ENCODE measurements around the gene KCNN1. TPM values are rescaled to one million over a fixed set of nuclear protein-coding genes. Genes with fewer than 3 reads are reported as not detected.

Gene KCNN1
- total RNA-seq, 1 experiment from 2014 or later: 9.2 TPM

DNA sequence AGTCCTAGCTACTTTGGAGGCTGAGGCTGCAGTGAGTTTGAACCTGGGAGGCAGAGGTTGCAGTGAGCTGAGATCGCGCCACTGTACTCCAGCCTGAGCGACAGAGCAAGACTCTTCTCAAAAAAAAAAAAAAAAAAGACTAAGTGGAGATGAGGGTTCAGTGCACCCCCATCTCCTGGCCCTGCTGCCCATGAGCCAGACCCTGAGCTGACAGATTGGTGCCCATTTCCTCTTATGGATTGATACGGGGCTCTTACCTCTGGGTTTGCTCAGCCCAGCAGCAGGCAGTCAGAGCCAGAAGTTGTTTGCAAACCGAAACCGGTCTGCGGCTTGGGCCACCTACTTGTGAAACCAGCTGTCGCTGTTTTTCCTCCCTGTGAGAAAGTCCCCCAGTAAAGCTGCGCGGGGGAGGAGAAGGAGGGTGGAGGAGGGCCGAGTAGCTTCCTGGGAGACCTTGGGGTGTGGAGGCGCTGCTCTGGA lies 78.0 kb downstream of the KCNN1 start:
- TF ChIP-seq, protein P1, sequence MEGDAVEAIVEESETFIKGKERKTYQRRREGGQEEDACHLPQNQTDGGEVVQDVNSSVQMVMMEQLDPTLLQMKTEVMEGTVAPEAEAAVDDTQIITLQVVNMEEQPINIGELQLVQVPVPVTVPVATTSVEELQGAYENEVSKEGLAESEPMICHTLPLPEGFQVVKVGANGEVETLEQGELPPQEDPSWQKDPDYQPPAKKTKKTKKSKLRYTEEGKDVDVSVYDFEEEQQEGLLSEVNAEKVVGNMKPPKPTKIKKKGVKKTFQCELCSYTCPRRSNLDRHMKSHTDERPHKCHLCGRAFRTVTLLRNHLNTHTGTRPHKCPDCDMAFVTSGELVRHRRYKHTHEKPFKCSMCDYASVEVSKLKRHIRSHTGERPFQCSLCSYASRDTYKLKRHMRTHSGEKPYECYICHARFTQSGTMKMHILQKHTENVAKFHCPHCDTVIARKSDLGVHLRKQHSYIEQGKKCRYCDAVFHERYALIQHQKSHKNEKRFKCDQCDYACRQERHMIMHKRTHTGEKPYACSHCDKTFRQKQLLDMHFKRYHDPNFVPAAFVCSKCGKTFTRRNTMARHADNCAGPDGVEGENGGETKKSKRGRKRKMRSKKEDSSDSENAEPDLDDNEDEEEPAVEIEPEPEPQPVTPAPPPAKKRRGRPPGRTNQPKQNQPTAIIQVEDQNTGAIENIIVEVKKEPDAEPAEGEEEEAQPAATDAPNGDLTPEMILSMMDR (conservative IDR thresholded peaks at IDR 0.05): no peak
- Histone ChIP-seq H3K9me3 (ENCODE audit: control insufficient read depth, low read depth, low read length) (no peaks in the 10 kb centered on the region), H2BK120ac (ENCODE audit: low read depth, low read length, poor library complexity, severe bottlenecking) (no peak overlapping the region), H2BK12ac (ENCODE audit: insufficient read length, low read depth, low read length) (no peak overlapping the region), H3K23me2 (ENCODE audit: insufficient read length, low read depth, low read length, poor library complexity, severe bottlenecking) (no peaks in the 10 kb centered on the region), H3T11ph (ENCODE audit: low read length) (no peak overlapping the region), H2BK20ac (ENCODE audit: low read depth, low read length, poor library complexity, severe bottlenecking) (no peak overlapping the region), H4K5ac (ENCODE audit: insufficient read length, low read depth, low read length) (no peak overlapping the region), H3K23ac (ENCODE audit: insufficient read length, low read depth, low read length) (no peak overlapping the region), H3K4me2 (ENCODE audit: insufficient read depth, insufficient read length, low read length) (no peak overlapping the region), H2AK5ac (ENCODE audit: insufficient read length, low read length) (no peak overlapping the region), H4K20me1 (ENCODE audit: control insufficient read depth, insufficient read depth, insufficient read length) (no peaks in the 10 kb centered on the region), H3K27ac (ENCODE audit: insufficient read length, low read depth, low read length) (no peak overlapping the region), H3K56ac (ENCODE audit: insufficient read length, low read depth, low read length) (no peak overlapping the region), H3K14ac (ENCODE audit: insufficient read depth, low read length) (no peak overlapping the region; the same call in 1 of the 2 replicates), H4K8ac (replicated peaks; ENCODE audit: insufficient read length, low read depth, low read length) (no peak overlapping the region), H2AFZ (ENCODE audit: low read length) (no peak overlapping the region), H2BK15ac (ENCODE audit: low read depth, low read length) (no peak overlapping the region), H3K27me3 (ENCODE audit: insufficient read depth, low read length) (no peaks in the 10 kb centered on the region; the same call in 1 of the 2 replicates), H3K4me1 (ENCODE audit: insufficient read depth, low read length) (no peaks in the 10 kb centered on the region), H4K91ac (ENCODE audit: insufficient read length, low read depth, low read length) (no peak overlapping the region), H3K79me2 (ENCODE audit: insufficient read depth, low read length) (no peaks in the 10 kb centered on the region), H3K79me1 (ENCODE audit: insufficient read depth, low read depth, low read length, poor library complexity, severe bottlenecking) (no peaks in the 10 kb centered on the region), H3K18ac (ENCODE audit: insufficient read length, low read depth, low read length) (peak overlapping the region; percentile 46), H2BK5ac (ENCODE audit: insufficient read length, low read length) (no peak overlapping the region), H3K9ac (ENCODE audit: extremely low read depth, insufficient read length, low read length) (no peak overlapping the region), H3K4ac (ENCODE audit: low read depth, low read length) (no peak overlapping the region)
- Mint-ChIP-seq H3K4me3 (peak overlapping the region in 1 of 2 experiments; percentile 17; a peak in 1 of 5 replicates), H3K9me3 (peaks cover 2 to 6% of the 10 kb centered on the region in 2 experiments; a peak in 2 of 5 replicates), H3K27me3 (ENCODE audit: low read depth) (peaks cover 9% of the 10 kb centered on the region), H3K36me3 (ENCODE audit: insufficient read depth in 1 of 3, low read depth in 3 of 3) (no peaks in the 10 kb centered on the region), H3K4me1 (peaks cover 3 to 6% of the 10 kb centered on the region in 2 experiments), H3K27ac (peak overlapping the region in 2 of 3 experiments; percentile 28 to 67; a peak in 2 of 7 replicates)
- WGBS (ENCODE audit: extremely low coverage, insufficient read length, low lambda C conversion rate): no CpG with 5 or more reads among the region's 12 CpGs
- DNase-seq: peak; percentile 56

Measured in H9 (cell line).